ENCODE data around the gene PDILT. TPM values are rescaled to one million over a fixed set of nuclear protein-coding genes. Genes with fewer than 3 reads are reported as not detected.

PDILT gene
- total RNA-seq, 4 donors from 2014 or later: not detected

DNA sequence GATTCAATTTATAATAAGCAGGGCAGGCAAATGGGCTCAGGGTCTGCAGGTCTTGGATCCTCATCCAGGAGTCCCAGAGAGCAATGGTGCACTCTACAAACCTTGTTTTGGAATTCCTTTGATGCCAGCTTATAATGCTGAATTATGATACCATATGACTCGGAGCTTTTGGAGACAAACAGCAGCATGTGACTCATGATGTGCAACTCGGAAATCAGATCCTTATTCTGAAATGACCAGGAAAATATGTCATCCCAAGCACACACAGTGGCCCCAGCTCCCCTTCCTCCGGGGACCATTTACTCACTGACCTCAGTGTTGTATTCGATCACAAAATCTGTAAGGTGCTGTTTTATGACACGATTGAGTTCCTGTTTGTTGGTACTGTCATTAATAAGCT lies 31.8 kb downstream of the PDILT start:
- no peak overlapping the region for H3K4me3 ChIP-seq
- DNase-seq (no peak), ATAC-seq (no peak)
- no peaks in the 10 kb centered on the region for H3K4me1 ChIP-seq
- intact Hi-C loops (cut with DNase I; ENCODE audit: low total_unique reads) (no loop called here), in situ Hi-C loops (cut with MboI; ENCODE audit: low sequenced_read_pairs in 4 of 4) (no loop called here)
- peaks cover 0 to 3% (median 0%) of the 10 kb centered on the region in 3 donors for H3K27me3 ChIP-seq
- no peak overlapping the region for H3K27ac ChIP-seq
- TF ChIP-seq POLR2A (IDR thresholded peaks at IDR 0.05): no peak
- TF ChIP-seq, protein P1, sequence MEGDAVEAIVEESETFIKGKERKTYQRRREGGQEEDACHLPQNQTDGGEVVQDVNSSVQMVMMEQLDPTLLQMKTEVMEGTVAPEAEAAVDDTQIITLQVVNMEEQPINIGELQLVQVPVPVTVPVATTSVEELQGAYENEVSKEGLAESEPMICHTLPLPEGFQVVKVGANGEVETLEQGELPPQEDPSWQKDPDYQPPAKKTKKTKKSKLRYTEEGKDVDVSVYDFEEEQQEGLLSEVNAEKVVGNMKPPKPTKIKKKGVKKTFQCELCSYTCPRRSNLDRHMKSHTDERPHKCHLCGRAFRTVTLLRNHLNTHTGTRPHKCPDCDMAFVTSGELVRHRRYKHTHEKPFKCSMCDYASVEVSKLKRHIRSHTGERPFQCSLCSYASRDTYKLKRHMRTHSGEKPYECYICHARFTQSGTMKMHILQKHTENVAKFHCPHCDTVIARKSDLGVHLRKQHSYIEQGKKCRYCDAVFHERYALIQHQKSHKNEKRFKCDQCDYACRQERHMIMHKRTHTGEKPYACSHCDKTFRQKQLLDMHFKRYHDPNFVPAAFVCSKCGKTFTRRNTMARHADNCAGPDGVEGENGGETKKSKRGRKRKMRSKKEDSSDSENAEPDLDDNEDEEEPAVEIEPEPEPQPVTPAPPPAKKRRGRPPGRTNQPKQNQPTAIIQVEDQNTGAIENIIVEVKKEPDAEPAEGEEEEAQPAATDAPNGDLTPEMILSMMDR (IDR thresholded peaks at IDR 0.05 in 4 of 5, conservative IDR thresholded peaks at IDR 0.05 in 1 of 5): no peak
- no peaks in the 10 kb centered on the region for H3K9me3 ChIP-seq
- no peaks in the 10 kb centered on the region for H3K36me3 ChIP-seq

DNA sequence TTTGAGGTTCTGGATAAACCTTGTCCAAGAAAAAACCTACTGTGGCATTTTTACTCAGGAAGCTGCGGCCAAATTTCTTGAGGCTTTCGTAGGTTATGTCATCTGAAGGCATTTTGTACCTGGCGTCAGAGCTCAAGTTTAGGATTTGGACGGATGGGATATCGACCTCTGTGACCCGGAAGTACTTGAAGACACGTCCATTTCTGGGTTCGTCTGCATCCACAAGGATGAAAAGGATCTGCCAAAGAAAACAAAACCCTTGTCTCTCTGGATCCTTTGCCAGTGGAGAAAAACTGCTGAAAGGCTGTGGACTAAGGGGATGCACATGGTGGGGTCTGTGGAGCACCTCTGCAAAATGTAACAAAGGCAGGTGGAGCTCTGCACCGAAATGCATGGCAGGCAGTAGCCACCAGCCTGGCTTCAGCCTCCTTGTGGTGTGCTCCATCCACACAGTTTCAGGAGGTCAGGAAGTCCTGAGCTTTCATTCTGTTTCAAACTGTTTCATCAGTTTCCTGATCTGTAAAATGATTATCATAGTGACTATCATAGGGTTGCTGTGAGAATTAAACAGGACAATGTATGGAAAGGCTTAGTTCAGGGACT lies 35.0 kb downstream of the PDILT start:
- Histone ChIP-seq H3K4me3 (no peak overlapping the region), H3K36me3 (no peaks in the 10 kb centered on the region), H3K27me3 (peaks cover 0 to 3% (median 0%) of the 10 kb centered on the region in 3 donors), H3K4me1 (no peaks in the 10 kb centered on the region), H3K9me3 (no peaks in the 10 kb centered on the region), H3K27ac (no peak overlapping the region)
- ATAC-seq (no peak), DNase-seq (no peak)
- in situ Hi-C loops (cut with MboI; ENCODE audit: low sequenced_read_pairs in 4 of 4) (no loop called here), intact Hi-C loops (cut with DNase I; ENCODE audit: low total_unique reads) (no loop called here)
- TF ChIP-seq, protein P1 (IDR thresholded peaks at IDR 0.05 in 4 of 5, conservative IDR thresholded peaks at IDR 0.05 in 1 of 5): no peak
- TF ChIP-seq POLR2A (IDR thresholded peaks at IDR 0.05): no peak

DNA sequence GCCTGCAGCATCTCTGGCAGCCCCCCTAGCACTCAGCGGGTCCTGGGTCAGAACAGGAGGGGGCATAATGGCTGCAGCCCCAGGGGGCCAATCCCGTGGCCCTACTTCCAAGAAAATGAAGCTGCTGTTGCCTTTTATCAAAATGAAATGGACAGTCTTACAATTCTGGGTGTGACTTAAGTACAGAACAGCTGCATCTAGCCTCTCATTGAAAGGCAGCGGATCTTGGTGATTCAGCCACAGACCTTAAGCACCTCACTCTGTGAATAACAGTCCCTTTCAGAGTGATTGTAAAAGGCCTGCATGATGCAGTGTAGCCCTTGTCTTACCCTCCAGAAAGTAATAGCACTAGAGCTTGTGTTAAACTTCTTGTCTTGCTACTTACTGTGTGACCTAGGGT lies 40.5 kb downstream of the PDILT start:
- Histone ChIP-seq H3K9me3 (no peaks in the 10 kb centered on the region), H3K4me3 (no peak overlapping the region), H3K36me3 (no peaks in the 10 kb centered on the region), H3K4me1 (no peaks in the 10 kb centered on the region), H3K27me3 (no peaks in the 10 kb centered on the region), H3K27ac (no peak overlapping the region)
- in situ Hi-C loops (cut with MboI; ENCODE audit: low sequenced_read_pairs in 4 of 4): no loop called here
- TF ChIP-seq, protein P1 (IDR thresholded peaks at IDR 0.05 in 4 of 5, conservative IDR thresholded peaks at IDR 0.05 in 1 of 5): no peak
- TF ChIP-seq POLR2A (IDR thresholded peaks at IDR 0.05): no peak
- DNase-seq (no peak), ATAC-seq (no peak)
- intact Hi-C loops (cut with DNase I; ENCODE audit: low total_unique reads): no loop called here

DNA sequence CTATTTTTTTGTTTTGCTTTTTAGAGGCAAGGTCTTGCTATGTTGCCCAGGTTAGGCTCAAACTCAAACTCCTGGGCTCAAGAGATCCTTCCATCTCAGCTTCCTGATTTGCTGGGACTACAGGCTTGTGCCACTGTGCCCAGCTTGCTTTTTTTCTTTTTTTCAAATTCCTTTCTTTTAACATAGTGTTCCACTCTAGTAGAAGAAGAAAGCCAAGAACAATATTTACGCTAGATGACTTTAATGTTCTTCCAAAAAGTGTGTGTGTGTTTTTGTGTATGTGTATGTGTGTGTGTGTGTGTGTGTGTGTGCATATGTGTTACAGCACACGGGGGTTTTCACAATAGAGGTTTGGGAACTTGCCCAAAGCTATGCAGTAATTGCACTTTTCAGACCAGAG lies 41.3 kb downstream of the PDILT start:
- no peak overlapping the region for H3K27ac ChIP-seq
- ATAC-seq (no peak), DNase-seq (no peak)
- no peaks in the 10 kb centered on the region for H3K27me3 ChIP-seq
- no peaks in the 10 kb centered on the region for H3K9me3 ChIP-seq
- no peak for TF ChIP-seq POLR2A (IDR thresholded peaks at IDR 0.05)
- TF ChIP-seq, protein P1 (IDR thresholded peaks at IDR 0.05 in 4 of 5, conservative IDR thresholded peaks at IDR 0.05 in 1 of 5): no peak
- intact Hi-C loops (cut with DNase I; ENCODE audit: low total_unique reads) (no loop called here), in situ Hi-C loops (cut with MboI; ENCODE audit: low sequenced_read_pairs in 4 of 4) (no loop called here)
- no peaks in the 10 kb centered on the region for H3K36me3 ChIP-seq
- H3K4me1 ChIP-seq: no peaks in the 10 kb centered on the region
- H3K4me3 ChIP-seq: no peak overlapping the region

DNA sequence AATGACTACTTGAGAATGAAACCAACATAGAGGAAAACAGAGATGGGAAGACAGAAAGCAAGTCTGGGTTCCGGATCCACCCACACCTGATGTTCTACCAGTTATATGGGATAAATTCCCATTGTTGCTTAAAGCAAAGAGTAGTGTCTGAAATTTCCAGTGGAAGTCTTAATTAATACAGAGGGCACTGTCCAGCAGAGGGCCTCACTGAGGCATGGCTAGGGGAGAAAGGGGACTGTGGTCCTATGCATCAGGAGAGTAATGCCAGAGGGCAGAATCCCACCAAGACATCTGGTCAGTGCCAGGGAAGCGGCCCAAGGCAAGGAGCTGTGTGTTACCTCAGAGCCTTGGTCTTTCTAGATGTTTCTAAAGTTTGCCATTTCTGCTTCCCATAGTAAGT lies 44.5 kb downstream of the PDILT start:
- no peaks in the 10 kb centered on the region for H3K4me1 ChIP-seq
- no peak overlapping the region for H3K4me3 ChIP-seq
- no peak for ATAC-seq
- in situ Hi-C loops (cut with MboI; ENCODE audit: low sequenced_read_pairs in 4 of 4) (no loop called here), intact Hi-C loops (cut with DNase I; ENCODE audit: low total_unique reads) (no loop called here)
- H3K36me3 ChIP-seq: no peaks in the 10 kb centered on the region
- H3K27me3 ChIP-seq: no peaks in the 10 kb centered on the region
- TF ChIP-seq, protein P1 (IDR thresholded peaks at IDR 0.05 in 4 of 5, conservative IDR thresholded peaks at IDR 0.05 in 1 of 5): no peak
- TF ChIP-seq POLR2A (IDR thresholded peaks at IDR 0.05): no peak
- no peak for DNase-seq
- no peaks in the 10 kb centered on the region for H3K9me3 ChIP-seq
- H3K27ac ChIP-seq: no peak overlapping the region

All from gastrocnemius medialis (tissue), 4 donors.